ENCODE data around the gene HS3ST4. TPM values are rescaled to one million over a fixed set of nuclear protein-coding genes. Genes with fewer than 3 reads are reported as not detected.

Gene HS3ST4
- total RNA-seq, 1 donor from 2014 or later = not detected

DNA sequence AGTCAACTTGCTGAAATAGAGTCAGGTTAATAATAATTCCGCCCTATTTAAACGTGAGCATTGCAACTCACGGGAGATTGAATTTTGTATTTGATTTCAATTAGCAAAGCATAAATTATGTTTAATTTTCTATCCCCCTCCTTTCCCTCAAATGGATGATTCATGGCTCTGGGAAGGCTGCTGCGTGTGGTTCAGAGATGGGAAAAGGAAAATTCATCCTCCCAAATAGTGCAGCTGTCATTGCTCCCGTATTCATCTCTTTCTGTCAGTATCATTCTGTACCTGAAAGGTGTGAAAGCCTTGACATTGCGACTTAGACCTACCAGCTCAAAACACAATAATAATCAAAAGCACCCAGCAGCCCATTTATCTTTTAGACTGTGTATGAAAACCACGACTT, 447.3 kb downstream of the HS3ST4 start:
- DNase-seq (ENCODE audit: low spot score) = no peak
- intact Hi-C loops (cut with DNase I) = no loop called here

DNA sequence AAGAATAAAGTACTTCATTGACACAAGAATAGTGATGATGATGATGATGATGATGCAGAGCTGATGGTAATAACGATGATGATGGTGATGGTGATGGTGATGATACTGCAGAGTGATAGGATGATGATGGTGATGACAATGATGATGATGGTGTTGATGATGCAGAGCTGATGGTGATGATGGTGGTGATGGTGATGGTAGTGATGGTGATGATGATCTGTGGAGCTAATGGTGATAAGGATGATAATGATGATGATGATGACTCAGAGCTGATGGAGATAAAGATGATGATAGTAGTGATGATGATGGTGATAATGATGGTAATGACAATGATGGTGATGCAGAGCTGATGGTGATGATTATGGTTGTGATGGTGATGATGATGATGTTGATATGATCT, 448.1 kb downstream of the HS3ST4 start:
- intact Hi-C loops (cut with DNase I) = no loop called here
- no peak for DNase-seq (ENCODE audit: low spot score)

DNA sequence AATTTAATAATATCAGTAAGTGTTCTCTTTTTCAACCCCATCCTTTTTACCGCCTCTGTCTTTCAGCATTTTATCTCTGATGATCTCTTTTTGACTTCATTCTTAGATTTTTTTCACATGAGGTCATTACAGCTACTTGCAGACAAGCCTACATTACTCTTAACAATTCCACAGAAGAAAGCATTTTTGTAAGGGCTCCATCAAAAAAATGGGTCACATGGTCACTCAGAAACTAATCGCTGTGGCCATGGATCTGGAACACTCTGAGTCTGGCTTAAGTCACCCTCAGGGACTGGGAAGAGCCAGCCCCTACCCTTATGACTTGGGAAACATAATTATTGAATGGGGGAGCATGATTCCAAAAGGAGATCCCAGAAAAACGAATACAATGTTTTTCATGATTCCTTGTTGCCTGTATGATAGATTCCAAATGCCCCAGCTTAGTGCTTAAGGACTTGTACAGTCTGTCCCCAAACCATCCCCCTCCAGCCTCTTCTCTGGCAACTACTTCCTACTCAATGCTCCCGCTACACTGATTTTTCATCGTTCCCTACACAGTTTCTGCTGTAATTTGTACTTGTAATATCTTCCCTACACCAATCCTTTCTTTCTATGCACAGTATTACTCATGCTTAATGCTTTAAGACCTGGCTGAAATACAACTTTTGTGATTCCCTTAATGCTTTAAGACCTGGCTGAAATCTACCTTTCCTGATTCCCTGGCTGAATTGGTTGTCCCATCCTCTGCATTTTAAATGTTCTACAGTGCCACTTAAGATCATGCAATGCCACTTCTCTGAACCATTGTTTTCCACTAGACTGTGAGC, 457.8 kb downstream of the HS3ST4 start:
- intact Hi-C loops (cut with DNase I) = no loop called here
- no peak for DNase-seq (ENCODE audit: low spot score)

DNA sequence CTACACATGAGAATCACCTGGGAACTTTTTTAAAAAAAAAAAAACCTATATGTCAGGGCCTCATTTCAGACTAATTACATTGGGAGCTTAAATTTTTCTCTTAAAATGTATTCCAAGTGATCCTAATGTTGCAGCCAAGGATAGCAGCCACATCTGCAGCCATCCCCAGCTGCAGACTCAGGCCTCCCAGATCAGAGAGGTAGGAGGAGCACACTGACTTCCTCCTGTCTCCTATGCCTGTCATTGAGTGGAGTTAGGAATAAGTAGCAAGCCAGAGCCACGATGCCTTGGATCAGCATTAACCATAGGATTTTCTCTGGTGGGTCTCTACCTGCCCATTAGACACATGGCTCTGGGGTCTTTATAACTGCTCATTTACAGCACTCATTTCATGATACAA, 463.5 kb downstream of the HS3ST4 start:
- intact Hi-C loops (cut with DNase I) = no loop called here
- DNase-seq (ENCODE audit: low spot score) = no peak

DNA sequence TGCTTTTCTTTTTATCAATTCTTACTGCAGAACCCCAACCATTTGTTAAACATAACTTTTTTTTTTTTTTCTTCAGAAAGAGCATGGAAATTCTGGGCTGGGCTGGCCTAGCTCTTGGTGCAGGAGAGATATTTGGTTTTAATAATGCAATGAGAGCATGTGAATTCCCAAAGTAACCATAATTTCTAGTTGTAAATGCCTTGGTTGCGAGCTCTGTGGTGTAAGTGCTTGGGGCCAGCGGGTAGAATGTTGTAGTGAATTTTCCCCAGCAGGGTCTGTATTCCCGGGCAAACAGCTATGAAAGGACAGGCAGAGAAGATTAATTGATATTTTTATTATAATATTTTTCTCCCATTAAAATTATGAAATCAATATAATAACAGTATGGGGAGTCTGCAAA, 465.6 kb downstream of the HS3ST4 start:
- intact Hi-C loops (cut with DNase I) = no loop called here
- no peak for DNase-seq (ENCODE audit: low spot score)

DNA sequence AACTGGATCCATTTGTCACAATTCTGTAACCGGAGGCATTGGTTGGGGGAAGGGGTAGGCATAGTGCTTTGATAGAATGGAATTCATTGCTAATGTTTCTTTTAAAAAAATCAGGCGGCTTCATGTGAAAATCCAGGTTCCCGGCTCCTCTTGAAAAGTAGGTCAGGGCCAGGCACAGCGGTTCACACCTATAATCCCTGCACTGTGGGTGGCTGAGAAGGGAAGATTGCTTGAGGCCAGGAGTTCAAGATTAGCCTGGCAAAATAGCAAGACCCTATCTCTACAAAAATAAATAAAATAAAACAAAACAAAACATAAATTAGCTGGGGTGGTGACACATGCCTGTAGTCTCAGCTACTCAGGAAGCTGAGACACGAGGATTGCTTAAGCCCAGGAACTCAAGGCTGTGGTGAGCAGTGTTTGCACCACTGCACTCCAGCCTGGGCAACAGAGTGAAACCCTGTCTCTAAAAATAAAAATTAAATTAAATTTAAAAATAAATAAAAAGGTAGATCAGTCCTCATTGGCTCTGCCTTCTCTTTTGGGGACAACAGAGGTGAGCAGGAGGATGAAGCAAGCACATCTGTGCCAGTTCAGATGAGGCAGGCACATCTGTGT, 466.5 kb downstream of the HS3ST4 start:
- intact Hi-C loops (cut with DNase I) = no loop called here
- no peak for DNase-seq (ENCODE audit: low spot score)

DNA sequence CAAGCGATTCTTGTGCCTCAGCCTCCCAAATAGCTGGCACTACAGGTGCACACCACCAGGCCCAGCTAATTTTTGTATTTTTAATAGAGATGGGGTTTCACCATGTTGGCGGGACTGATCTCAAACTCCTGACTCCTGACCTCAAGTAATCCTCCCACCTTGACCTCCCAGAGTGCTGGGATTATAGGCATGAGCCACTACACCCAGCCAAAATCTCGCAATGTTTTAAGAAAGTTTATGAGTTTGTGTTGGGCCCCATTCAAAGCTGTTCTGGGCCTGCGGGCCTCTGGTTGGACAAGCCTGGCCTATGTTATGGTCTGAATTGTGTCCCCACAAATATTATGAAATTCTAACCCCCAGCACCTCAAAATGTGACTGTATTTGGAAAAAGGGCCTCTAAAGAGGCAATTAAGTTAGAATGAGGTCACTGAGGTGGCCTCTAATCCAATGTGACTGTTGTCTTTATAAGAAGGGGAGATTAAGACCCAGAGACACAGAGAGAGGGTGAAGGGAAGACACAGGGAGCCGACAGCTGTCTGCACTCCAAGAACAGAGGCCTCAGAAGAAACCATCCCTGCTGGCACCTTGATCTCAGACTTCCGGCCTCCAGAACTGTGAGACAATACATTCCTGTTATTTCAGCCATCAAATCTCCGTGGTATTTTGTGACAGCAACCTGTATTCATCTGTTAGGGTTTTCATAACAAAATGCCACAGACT, 469.9 kb downstream of the HS3ST4 start:
- intact Hi-C loops (cut with DNase I) = no loop called here
- no peak for DNase-seq (ENCODE audit: low spot score)

DNA sequence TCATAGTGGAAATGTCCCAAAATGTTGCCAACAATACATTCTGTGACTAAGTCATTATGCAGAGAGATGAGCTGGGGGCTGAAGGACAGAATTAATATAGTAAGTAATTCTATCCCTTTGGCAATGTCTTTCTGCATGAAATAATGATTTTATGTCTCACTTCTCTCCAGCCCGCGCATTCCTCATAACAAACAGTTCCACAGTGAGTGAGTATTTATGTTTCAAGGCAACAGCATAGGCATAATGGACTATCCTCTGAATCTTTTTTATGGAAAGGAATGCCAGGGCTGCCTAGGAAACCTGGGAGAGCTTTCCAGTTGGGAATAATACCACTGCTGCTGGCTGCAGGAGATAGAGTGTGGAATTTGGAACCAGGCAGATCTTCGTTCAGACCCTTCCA, 477.7 kb downstream of the HS3ST4 start:
- intact Hi-C loops (cut with DNase I) = no loop called here

DNA sequence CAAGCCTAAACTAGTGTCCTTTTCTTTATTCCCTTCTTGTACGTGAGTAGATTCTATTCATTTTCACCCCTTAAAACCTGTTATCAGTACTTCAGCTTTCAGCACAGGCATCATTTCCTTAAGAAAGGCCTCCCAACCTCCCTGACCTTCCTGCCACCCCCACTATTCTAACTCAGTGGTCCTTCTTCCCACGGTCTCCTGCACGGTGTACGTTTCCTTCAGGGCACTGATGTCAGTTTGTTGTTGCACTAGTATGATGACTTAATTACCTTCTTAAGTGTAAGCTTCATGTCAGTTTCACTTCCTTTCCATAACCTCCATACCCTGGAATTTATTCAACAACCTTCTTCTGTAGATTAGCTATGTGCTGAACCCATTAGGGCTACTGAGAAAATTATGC, 484.2 kb downstream of the HS3ST4 start:
- DNase-seq (ENCODE audit: low spot score) = no peak
- intact Hi-C loops (cut with DNase I) = no loop called here

More for the DNA sequence above, 477.7 kb downstream of the HS3ST4 start:
- no peak for DNase-seq (ENCODE audit: low spot score)

DNA sequence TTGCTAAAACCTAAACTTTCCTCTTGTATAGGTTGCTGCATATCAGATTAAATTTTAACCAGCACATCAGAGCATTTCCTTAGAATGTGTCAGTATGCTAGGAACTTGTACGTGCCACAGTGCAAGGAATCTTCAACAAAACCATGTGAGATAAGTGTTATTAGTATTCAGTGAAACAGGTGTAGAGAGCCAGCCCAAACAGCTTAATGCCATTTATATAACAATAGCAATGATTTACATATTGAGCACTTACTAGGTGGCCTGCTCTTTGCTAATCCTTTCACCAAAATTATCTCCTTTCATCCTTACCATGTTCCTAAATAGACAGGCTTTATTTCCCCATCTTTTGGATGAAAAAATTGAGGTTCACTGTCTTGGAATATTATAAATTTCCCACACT, 485.7 kb downstream of the HS3ST4 start:
- intact Hi-C loops (cut with DNase I) = no loop called here
- DNase-seq (ENCODE audit: low spot score) = no peak

DNA sequence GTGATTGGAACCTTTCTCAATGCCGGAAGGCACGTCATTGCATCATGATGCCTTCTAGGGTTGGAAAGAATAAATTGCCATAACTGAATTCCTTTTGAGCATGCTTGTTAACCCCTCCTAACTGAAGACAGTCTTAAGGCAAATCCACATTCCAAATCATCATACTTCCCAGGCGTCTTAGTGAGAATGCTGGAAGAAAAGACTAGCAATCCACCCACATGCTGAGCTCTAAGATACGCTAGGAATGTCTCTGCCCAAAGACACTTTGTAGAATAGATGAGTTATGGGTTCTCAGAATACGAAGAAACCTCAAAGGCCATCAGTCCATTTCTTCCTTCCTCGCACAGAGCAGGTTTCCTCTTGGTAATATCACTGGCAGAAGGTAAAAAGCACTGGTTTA, 486.5 kb downstream of the HS3ST4 start:
- intact Hi-C loops (cut with DNase I) = no loop called here
- no peak for DNase-seq (ENCODE audit: low spot score)

DNA sequence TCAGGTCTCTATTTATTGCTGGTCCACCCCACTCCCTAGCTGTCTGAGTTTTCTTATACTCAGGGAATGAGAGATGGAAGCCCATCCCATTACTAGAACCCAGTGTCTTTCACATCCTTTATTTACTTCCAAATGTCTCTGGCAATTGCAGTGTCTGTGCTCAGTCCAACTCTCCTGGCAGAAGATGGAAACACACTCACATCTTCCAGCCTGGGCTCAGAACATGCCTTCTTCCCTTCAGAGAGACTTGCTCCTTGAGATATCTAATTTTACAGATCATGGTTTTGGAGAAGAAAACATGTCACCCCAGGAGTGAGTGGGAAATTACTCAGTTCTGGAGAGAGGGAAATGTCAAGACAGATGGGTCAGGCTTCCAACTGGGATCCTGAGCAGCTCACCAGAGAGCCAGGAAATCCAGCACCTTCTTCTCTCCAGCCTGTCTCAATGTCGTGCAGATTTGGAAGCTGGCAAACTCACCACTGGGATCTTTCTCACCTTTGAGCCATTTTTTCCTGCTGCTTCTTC, 494.4 kb downstream of the HS3ST4 start:
- no peak for DNase-seq (ENCODE audit: low spot score)
- intact Hi-C loops (cut with DNase I) = no loop called here

Small RNA genes within 50 kb of the gene (microRNA-seq; reads per million reads assigned to microRNA genes)
- not detected for gene MIR548W
